GM20000 (cell line): Measurements from ENCODE around the gene MEIKIN.
"Not testable (repeated sequence)": the region's sequence is repeated elsewhere in the genome, so short reads cannot be mapped to it uniquely, and the experiment has no call there.

Source experiments
- DNase-seq: peaks from one replicate; pipeline ENCODE4 v3.0.0; 2012; ENCODE audit warnings: low spot score
- CTCF ChIP-seq: IDR thresholded peaks from 2 replicates; pipeline ENCODE4 v1.5.1; 2012; ENCODE audit warnings: mild to moderate bottlenecking, control low read depth; ENCODE audit errors: extremely low read depth, missing control alignments

MEIKIN gene

GRCh38 chr5:131932235-131932634, 13.2 kb downstream of the MEIKIN start:
- TF ChIP-seq CTCF = no peak
- DNase-seq = no peak

- DNase-seq = no peak
- TF ChIP-seq CTCF = no peak
Observed at GRCh38 chr5:131928957-131929356, 16.5 kb downstream of the MEIKIN start.

GRCh38 chr5:131926168-131926567, 19.3 kb downstream of the MEIKIN start:
- TF ChIP-seq CTCF = no peak
- DNase-seq = no peak

- no peak for TF ChIP-seq CTCF
- DNase-seq = no peak
Observed at GRCh38 chr5:131916481-131916880, 29.0 kb downstream of the MEIKIN start.

GRCh38 chr5:131914472-131914871, 31.0 kb downstream of the MEIKIN start:
- TF ChIP-seq CTCF = no peak
- DNase-seq = no peak

- TF ChIP-seq CTCF = no peak
- DNase-seq = no peak
Observed at GRCh38 chr5:131913603-131914002, 31.9 kb downstream of the MEIKIN start.

- no peak for TF ChIP-seq CTCF
- no peak for DNase-seq
Observed at GRCh38 chr5:131906668-131907067, 38.8 kb downstream of the MEIKIN start.

- DNase-seq = not testable (repeated sequence)
Observed at GRCh38 chr5:131902266-131902665, 43.2 kb downstream of the MEIKIN start.
